ENCODE measurements around the gene HECTD4. TPM values are rescaled to one million over a fixed set of nuclear protein-coding genes. Genes with fewer than 3 reads are reported as not detected.

Gene HECTD4
- total RNA-seq, 1 donor = 29.0 TPM

DNA sequence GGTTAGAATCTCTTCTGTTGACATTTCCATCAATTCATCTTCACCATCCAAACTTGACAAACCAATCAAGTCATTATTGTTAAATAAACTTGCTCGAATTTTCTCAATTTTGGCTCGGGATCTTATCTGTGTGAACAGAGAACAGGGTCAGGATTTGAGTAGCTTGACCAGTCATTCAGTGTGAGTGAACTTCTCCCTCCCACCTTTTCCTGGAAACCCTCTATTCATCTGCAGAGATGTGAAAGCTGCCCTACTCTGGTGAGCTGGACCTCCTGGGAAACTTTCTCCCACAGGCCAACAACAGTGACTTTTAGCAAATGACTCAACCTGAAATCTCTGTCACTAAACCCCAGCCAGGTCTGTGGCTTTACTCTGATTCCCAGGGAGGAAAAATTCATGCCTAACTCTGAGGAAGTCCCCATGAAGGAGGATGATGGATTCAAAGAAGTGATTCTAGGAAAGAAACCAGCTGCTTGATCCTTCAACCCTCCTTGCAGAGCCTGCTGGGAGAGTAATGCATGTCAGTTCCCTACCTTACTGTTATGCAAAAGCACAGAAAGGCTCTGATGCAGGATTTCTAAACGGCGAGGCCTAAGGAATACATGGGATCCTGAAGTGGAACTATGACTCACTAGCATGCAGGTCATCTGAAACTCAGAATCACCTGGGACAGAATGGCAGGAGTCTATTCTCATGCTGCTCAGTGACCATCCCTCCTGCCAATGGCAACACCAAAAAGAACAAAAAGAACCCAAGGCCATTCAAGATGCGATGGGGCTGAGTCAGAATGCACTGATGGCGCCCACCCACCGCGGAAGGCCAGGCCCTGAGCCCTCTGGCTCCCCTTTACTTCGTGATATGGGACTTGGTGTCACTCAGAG lies 198.8 kb downstream of the HECTD4 start:
- no peaks in the 10 kb centered on the region for H3K9me3 ChIP-seq (ENCODE audit: low read depth, low read length)
- no peak overlapping the region for H3K4me2 ChIP-seq (ENCODE audit: insufficient read depth, low read length)
- H3K36me3 ChIP-seq (ENCODE audit: insufficient read depth, low read length) = peaks cover 23% of the 10 kb centered on the region
- DNase-seq (ENCODE audit: insufficient read length, low spot score, missing footprints) = peak; percentile 93
- H3K4me1 ChIP-seq (ENCODE audit: insufficient read depth, low read length) = peaks cover 11% of the 10 kb centered on the region
- no peaks in the 10 kb centered on the region for H3K27me3 ChIP-seq (ENCODE audit: insufficient read depth, low read length)
- no peaks in the 10 kb centered on the region for H3K79me2 ChIP-seq (ENCODE audit: insufficient read depth, low read length)
- no peak overlapping the region for H3K4me3 ChIP-seq (ENCODE audit: insufficient read depth, low read length)
- no peak overlapping the region for H3K27ac ChIP-seq (ENCODE audit: low read depth, low read length)
- TF ChIP-seq, protein P1, sequence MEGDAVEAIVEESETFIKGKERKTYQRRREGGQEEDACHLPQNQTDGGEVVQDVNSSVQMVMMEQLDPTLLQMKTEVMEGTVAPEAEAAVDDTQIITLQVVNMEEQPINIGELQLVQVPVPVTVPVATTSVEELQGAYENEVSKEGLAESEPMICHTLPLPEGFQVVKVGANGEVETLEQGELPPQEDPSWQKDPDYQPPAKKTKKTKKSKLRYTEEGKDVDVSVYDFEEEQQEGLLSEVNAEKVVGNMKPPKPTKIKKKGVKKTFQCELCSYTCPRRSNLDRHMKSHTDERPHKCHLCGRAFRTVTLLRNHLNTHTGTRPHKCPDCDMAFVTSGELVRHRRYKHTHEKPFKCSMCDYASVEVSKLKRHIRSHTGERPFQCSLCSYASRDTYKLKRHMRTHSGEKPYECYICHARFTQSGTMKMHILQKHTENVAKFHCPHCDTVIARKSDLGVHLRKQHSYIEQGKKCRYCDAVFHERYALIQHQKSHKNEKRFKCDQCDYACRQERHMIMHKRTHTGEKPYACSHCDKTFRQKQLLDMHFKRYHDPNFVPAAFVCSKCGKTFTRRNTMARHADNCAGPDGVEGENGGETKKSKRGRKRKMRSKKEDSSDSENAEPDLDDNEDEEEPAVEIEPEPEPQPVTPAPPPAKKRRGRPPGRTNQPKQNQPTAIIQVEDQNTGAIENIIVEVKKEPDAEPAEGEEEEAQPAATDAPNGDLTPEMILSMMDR (IDR thresholded peaks at IDR 0.05; ENCODE audit: extremely low read depth, low read depth, low read length) = no peak
- peaks cover 2% of the 10 kb centered on the region for H4K20me1 ChIP-seq (ENCODE audit: insufficient read depth, low read length)
- no peak overlapping the region for H2AFZ ChIP-seq (ENCODE audit: low read length)

DNA sequence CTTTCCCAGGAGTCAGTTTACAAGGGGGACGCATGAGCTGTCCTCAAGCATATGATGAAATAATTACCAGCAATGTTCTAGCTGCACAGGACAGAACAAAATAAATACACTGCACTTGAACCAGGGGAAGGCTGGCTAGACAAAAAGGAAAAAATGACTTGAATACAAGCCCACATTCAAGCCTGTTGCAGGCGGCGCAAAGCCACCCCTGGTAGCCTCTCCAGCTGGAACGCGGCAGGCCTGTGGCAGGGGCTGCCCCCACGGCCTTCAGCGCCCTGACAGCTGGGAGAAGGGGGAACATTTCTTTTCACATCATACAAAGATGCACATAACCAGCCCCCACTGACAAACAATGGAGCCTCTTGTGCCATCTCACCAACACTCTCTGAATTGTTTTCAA lies 199.7 kb downstream of the HECTD4 start:
- Histone ChIP-seq H3K9me3 (ENCODE audit: low read depth, low read length) (no peaks in the 10 kb centered on the region), H3K27ac (ENCODE audit: low read depth, low read length) (no peak overlapping the region), H3K4me3 (ENCODE audit: insufficient read depth, low read length) (no peak overlapping the region), H3K4me1 (ENCODE audit: insufficient read depth, low read length) (peaks cover 11% of the 10 kb centered on the region), H3K27me3 (ENCODE audit: insufficient read depth, low read length) (no peaks in the 10 kb centered on the region), H3K4me2 (ENCODE audit: insufficient read depth, low read length) (no peak overlapping the region), H3K79me2 (ENCODE audit: insufficient read depth, low read length) (no peaks in the 10 kb centered on the region), H3K36me3 (ENCODE audit: insufficient read depth, low read length) (peaks cover 28% of the 10 kb centered on the region), H2AFZ (ENCODE audit: low read length) (no peak overlapping the region), H4K20me1 (ENCODE audit: insufficient read depth, low read length) (peaks cover 2% of the 10 kb centered on the region)
- TF ChIP-seq, protein P1 (IDR thresholded peaks at IDR 0.05; ENCODE audit: extremely low read depth, low read depth, low read length) = no peak
- no peak for DNase-seq (ENCODE audit: insufficient read length, low spot score, missing footprints)

- Histone ChIP-seq H3K4me2 (ENCODE audit: insufficient read depth, low read length) (no peak overlapping the region), H4K20me1 (ENCODE audit: insufficient read depth, low read length) (peaks cover 2% of the 10 kb centered on the region), H3K79me2 (ENCODE audit: insufficient read depth, low read length) (no peaks in the 10 kb centered on the region), H3K9me3 (ENCODE audit: low read depth, low read length) (no peaks in the 10 kb centered on the region), H3K27ac (ENCODE audit: low read depth, low read length) (no peak overlapping the region), H3K4me3 (ENCODE audit: insufficient read depth, low read length) (no peak overlapping the region), H2AFZ (ENCODE audit: low read length) (no peak overlapping the region), H3K36me3 (ENCODE audit: insufficient read depth, low read length) (peaks cover 35% of the 10 kb centered on the region), H3K27me3 (ENCODE audit: insufficient read depth, low read length) (no peaks in the 10 kb centered on the region), H3K4me1 (ENCODE audit: insufficient read depth, low read length) (peaks cover 11% of the 10 kb centered on the region)
- TF ChIP-seq, protein P1 (IDR thresholded peaks at IDR 0.05; ENCODE audit: extremely low read depth, low read depth, low read length) = no peak
- DNase-seq (ENCODE audit: insufficient read length, low spot score, missing footprints) = no peak
These were observed 201.8 kb downstream of the HECTD4 start for GRCh38 chr12:112180422-112180821.

DNA sequence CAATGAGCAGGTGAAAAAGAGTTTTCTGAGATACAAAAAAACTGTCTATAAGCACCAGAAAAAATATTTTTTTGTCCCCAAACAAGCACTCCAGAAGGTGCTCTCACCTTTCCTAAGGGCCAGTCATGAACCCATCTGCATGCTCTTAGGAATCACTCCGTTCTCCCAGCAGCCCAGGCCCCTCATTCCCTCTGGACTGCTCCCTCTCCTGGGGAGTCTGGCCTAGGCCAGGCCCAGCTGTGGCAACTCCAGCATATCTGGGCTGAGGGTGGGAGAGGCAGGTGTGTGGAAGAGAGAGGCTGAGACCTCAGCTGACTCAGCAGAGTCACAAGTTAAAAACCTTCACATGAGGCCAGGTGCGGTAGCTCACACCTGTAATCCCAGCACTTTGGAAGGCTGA lies 202.3 kb downstream of the HECTD4 start:
- Histone ChIP-seq H3K4me3 (ENCODE audit: insufficient read depth, low read length) (no peak overlapping the region), H3K27me3 (ENCODE audit: insufficient read depth, low read length) (no peaks in the 10 kb centered on the region), H3K4me1 (ENCODE audit: insufficient read depth, low read length) (peaks cover 11% of the 10 kb centered on the region), H2AFZ (ENCODE audit: low read length) (no peak overlapping the region), H4K20me1 (ENCODE audit: insufficient read depth, low read length) (peaks cover 2% of the 10 kb centered on the region), H3K36me3 (ENCODE audit: insufficient read depth, low read length) (peaks cover 35% of the 10 kb centered on the region), H3K9me3 (ENCODE audit: low read depth, low read length) (no peaks in the 10 kb centered on the region), H3K27ac (ENCODE audit: low read depth, low read length) (no peak overlapping the region), H3K79me2 (ENCODE audit: insufficient read depth, low read length) (no peaks in the 10 kb centered on the region), H3K4me2 (ENCODE audit: insufficient read depth, low read length) (no peak overlapping the region)
- no peak for DNase-seq (ENCODE audit: insufficient read length, low spot score, missing footprints)
- TF ChIP-seq, protein P1 (IDR thresholded peaks at IDR 0.05; ENCODE audit: extremely low read depth, low read depth, low read length) = no peak
